Ascending aorta (tissue), 2 donors: ENCODE measurements around the gene CPNE6. TPM values are rescaled to one million over a fixed set of nuclear protein-coding genes. Genes with fewer than 3 reads are reported as not detected.
A peak's percentile ranks its signal among the peaks of the same experiment; 100 is the strongest.
"Not testable (repeated sequence)": the region's sequence is repeated elsewhere in the genome, so short reads cannot be mapped to it uniquely, and the experiment has no call there.

Source experiments
- DNase-seq, 2 donors: peaks; one replicate each; pipeline ENCODE4 v3.0.0-alpha.2; 2019; ENCODE audit warnings: low spot score in 2 of 2
- H3K27ac ChIP-seq, 2 donors: fragments of 200-600 bp; sonication (generic); one replicate each; pipeline ENCODE4 v1.5.1; 2016 to 2017; ENCODE audit warnings: mild to moderate bottlenecking in 1 of 2
- H3K27me3 ChIP-seq: fragments of 200-600 bp; sonication (generic); one replicate; pipeline ENCODE4 v1.5.1; 2017
- H3K36me3 ChIP-seq, 2 donors: fragments of 200-600 bp; sonication (generic); one replicate each; pipeline ENCODE4 v1.5.1; 2016
- H3K4me1 ChIP-seq, 2 donors: fragments of 200-600 bp; sonication (generic); one replicate each; pipeline ENCODE4 v1.5.1; 2016 to 2017; ENCODE audit warnings: mild to moderate bottlenecking in 1 of 2
- H3K4me3 ChIP-seq, 2 donors: fragments of 200-600 bp; sonication (generic); one replicate each; pipeline ENCODE4 v1.5.1; 2016 to 2017; ENCODE audit warnings: mild to moderate bottlenecking in 1 of 2
- H3K9me3 ChIP-seq, 2 donors: fragments of 200-600 bp; sonication (generic); one replicate each; pipeline ENCODE4 v1.5.1; 2016
- intact Hi-C: fragments of 100-400 bp; cut with DNase I; formaldehyde crosslinking; loops from one replicate; pipeline ENCODE4 v1.15.1; 2023
- total RNA-seq: library from RNA; depleted of rRNA; stranded (reverse); fragments of >200 nt; gene quantifications from one replicate; pipeline ENCODE4 v1.1.0, GENCODE V29; 2016
- TF ChIP-seq, protein P1 (sequence below), 3 experiments: fragments of 200-600 bp in 2 of 3; fragments of 450-650 bp in 1 of 3; sonication (generic) in 2 of 3; IDR thresholded peaks; one replicate each; pipeline ENCODE4 v1.5.1; 2016 to 2019; ENCODE audit warnings: antibody characterized with exemption in 3 of 3, mild to moderate bottlenecking in 1 of 3, moderate library complexity in 1 of 3

Gene CPNE6
- total RNA-seq, 1 donor from 2014 or later: not detected

DNA sequence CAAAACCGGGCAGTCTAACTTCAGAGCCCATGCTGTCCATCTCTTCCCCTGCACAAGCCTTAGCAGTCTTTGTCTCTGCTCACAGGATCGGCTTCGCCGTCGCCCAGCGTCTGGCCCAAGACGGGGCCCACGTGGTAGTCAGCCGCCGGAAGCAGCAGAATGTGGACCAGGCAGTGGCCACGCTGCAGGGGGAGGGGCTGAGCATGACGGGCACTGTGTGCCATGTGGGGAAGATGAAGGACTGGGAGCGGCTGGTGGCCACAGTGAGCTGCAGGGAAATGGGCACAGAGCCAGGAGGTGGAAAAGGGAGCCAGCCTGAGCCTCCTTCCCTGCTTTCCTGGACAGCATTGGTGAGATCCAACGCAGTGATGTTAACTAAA lies 33.7 kb upstream of the CPNE6 start:
- Histone ChIP-seq H3K27ac (peak overlapping the region; percentile 58 to 89), H3K9me3 (peaks cover 0 to under 1% of the 10 kb centered on the region in 2 donors), H3K4me1 (peaks cover 0 to 2% of the 10 kb centered on the region in 2 donors), H3K36me3 (no peaks in the 10 kb centered on the region), H3K4me3 (no peak overlapping the region), H3K27me3 (no peaks in the 10 kb centered on the region)
- no peak for DNase-seq
- intact Hi-C loops: loop anchor here (2.0 kb wide), 1 partner anchor 49 kb away; the partner anchor contains the start of gene DHRS4L2
- TF ChIP-seq, protein P1, sequence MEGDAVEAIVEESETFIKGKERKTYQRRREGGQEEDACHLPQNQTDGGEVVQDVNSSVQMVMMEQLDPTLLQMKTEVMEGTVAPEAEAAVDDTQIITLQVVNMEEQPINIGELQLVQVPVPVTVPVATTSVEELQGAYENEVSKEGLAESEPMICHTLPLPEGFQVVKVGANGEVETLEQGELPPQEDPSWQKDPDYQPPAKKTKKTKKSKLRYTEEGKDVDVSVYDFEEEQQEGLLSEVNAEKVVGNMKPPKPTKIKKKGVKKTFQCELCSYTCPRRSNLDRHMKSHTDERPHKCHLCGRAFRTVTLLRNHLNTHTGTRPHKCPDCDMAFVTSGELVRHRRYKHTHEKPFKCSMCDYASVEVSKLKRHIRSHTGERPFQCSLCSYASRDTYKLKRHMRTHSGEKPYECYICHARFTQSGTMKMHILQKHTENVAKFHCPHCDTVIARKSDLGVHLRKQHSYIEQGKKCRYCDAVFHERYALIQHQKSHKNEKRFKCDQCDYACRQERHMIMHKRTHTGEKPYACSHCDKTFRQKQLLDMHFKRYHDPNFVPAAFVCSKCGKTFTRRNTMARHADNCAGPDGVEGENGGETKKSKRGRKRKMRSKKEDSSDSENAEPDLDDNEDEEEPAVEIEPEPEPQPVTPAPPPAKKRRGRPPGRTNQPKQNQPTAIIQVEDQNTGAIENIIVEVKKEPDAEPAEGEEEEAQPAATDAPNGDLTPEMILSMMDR (IDR thresholded peaks at IDR 0.05): no peak

DNA sequence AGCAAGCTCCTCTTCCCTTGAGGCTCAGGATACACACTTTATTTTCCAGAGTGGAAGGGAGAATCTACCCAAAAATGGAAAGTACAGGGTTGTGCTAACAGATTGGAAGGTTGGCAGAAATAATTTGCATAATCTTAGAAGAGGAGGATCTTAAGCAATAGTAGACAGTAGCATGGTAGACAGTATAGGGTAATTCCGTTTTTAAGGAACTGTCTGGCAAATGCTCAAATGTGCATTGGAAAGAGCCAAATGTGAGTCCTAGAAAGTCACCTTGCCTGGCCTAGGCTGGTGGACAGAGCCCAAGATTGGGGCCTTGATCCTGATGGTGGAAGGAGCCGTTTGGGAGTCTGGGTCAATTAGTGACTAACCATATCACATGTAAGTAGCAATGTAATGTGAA lies 32.7 kb upstream of the CPNE6 start:
- no peaks in the 10 kb centered on the region for H3K27me3 ChIP-seq
- H3K4me1 ChIP-seq: peaks cover 0 to 2% of the 10 kb centered on the region in 2 donors
- TF ChIP-seq, protein P1 (IDR thresholded peaks at IDR 0.05): no peak
- no peaks in the 10 kb centered on the region for H3K36me3 ChIP-seq
- H3K27ac ChIP-seq: no peak overlapping the region
- H3K4me3 ChIP-seq: no peak overlapping the region
- DNase-seq: no peak
- intact Hi-C loops: no loop called here
- H3K9me3 ChIP-seq: no peaks in the 10 kb centered on the region

DNA sequence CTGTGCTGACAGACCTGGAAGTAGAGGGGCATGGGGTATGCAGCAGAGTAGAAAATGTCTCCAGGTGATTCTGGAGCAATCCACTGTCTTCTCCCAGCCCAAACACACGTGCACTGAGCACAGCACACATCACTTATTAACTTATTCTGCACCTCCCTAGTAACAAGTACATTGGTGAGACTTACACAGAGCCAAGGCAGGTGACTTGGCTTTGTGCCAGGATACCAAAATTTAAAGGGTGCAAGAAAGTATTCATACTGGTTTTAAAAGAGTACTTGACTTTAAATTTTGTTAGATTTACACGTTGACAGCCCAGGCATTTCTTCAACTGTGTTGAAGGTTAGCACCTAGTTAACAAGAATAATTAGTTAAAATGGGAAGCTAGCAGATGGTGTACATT lies 30.7 kb upstream of the CPNE6 start:
- Histone ChIP-seq H3K27me3 (no peaks in the 10 kb centered on the region), H3K36me3 (no peaks in the 10 kb centered on the region), H3K9me3 (no peaks in the 10 kb centered on the region), H3K4me1 (peaks cover 0 to 2% of the 10 kb centered on the region in 2 donors), H3K4me3 (no peak overlapping the region), H3K27ac (no peak overlapping the region)
- TF ChIP-seq, protein P1 (IDR thresholded peaks at IDR 0.05): no peak
- DNase-seq: no peak
- intact Hi-C loops: no loop called here

DNA sequence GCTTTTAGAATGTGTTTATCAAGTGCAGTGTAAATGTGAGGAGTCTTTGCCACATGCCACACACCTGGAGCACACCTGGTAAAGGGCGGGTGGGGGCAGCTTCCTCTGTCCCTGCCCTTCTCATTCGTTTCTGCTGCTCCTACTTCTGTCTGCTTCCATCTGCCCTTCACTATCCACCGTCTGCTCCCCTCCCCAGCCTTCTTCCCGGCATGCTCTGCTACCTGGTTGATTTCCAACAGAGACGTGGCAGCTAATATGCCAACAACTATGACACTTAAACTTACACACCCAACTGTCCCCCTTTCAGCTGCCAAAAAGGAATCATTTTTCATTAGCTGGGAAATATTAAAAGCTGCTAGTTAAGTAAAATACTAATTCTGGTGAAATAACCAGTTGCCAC lies 28.6 kb upstream of the CPNE6 start:
- DNase-seq: no peak
- H3K27ac ChIP-seq: no peak overlapping the region
- intact Hi-C loops: no loop called here
- TF ChIP-seq, protein P1 (IDR thresholded peaks at IDR 0.05): no peak
- no peaks in the 10 kb centered on the region for H3K27me3 ChIP-seq
- no peaks in the 10 kb centered on the region for H3K36me3 ChIP-seq
- no peak overlapping the region for H3K4me3 ChIP-seq
- no peaks in the 10 kb centered on the region for H3K4me1 ChIP-seq
- no peaks in the 10 kb centered on the region for H3K9me3 ChIP-seq

DNA sequence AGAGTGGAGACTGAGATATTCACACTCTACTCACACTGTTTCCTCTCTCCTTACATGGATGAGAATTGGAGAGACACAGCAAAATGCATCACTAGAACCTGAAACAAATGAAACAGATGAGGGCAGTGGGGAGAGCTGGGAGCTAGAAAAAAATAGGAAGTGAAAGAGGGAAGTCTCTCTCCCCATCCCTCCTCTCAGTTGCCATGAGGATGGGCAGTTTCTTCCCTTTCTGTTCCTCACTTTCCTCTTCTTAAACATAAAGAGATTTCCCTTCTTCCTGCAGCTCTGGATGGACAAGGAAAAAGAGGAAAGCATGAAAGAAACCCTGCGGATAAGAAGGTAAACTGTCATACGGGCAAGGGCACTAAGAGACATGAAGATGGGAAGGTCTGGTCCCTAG lies 22.4 kb upstream of the CPNE6 start:
- H3K9me3 ChIP-seq, H3K27me3 ChIP-seq, DNase-seq, H3K4me3 ChIP-seq, H3K27ac ChIP-seq, H3K36me3 ChIP-seq, intact Hi-C loops: not testable (repeated sequence)
- H3K4me1 ChIP-seq: peaks cover 9 to 12% of the 10 kb centered on the region in 2 donors

DNA sequence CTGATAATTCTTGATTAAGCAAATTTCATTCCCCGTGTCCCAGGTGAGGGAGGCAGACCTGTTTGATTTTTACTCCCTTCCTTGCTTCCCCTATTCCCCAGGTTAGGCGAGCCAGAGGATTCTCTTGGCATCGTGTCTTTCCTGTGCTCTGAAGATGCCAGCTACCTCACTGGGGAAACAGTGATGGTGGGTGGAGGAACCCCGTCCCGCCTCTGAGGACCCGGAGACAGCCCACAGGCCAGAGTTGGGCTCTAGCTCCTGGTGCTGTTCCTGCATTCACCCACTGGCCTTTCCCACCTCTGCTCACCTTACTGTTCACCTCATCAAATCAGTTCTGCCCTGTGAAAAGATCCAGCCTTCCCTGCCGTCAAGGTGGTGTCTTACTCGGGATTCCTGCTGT lies 20.6 kb upstream of the CPNE6 start:
- H3K27me3 ChIP-seq, DNase-seq, H3K4me3 ChIP-seq, H3K9me3 ChIP-seq, intact Hi-C loops, H3K27ac ChIP-seq, H3K36me3 ChIP-seq: not testable (repeated sequence)
- peaks cover 9 to 12% of the 10 kb centered on the region in 2 donors for H3K4me1 ChIP-seq

DNA sequence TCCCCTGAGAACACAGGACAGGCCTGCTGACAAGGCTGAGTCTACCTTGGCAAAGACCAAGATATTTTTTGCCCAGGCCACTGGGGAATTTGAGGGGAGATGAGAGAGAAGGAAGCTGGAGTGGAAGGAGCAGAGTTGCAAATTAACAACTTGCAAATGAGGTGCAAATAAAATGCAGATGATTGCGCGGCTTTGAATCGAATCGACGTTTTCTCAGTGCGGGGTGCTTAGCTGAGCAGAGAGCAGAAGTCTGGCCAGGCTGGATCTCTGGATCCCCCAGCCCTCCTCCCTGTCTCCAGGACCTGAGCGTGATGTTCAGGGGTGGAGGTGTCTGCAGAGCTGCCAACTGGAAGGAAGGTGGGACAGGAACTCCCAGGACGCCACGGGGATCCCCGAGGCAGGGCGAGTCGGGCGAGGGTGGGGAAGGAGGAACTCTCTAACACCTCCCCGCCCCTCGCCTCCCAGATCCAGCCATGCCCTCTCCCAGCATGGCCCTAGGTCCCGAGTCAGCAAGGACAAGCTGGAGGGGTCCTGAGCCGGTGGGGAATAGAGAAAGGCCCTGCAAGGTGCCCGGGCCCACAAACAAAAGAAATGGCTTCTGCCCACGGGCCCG lies 20.1 kb upstream of the CPNE6 start:
- Histone ChIP-seq H3K9me3 (no peaks in the 10 kb centered on the region), H3K4me1 (peaks cover 9 to 12% of the 10 kb centered on the region in 2 donors), H3K36me3 (no peaks in the 10 kb centered on the region), H3K27ac (no peak overlapping the region), H3K4me3 (peak overlapping the region; percentile 61 to 81), H3K27me3 (no peaks in the 10 kb centered on the region)
- intact Hi-C loops: no loop called here
- DNase-seq: no peak
- TF ChIP-seq, protein P1 (IDR thresholded peaks at IDR 0.05): no peak
